Astrocyte (in vitro differentiated cells and primary cell): ENCODE results near the gene ATL2.

Experiments
- CTCF ChIP-seq: IDR thresholded peaks from 2 replicates; pipeline ENCODE4 v1.5.1; 2011; ENCODE audit warnings: low read depth, mild to moderate bottlenecking, inconsistent platforms, low read length, moderate library complexity; ENCODE audit not compliant: insufficient read depth
- EZH2 ChIP-seq: IDR thresholded peaks from 2 replicates; pipeline ENCODE4 v1.6.1; 2012; ENCODE audit warnings: mild to moderate bottlenecking, low read length, inconsistent platforms; ENCODE audit not compliant: insufficient read depth

DNA sequence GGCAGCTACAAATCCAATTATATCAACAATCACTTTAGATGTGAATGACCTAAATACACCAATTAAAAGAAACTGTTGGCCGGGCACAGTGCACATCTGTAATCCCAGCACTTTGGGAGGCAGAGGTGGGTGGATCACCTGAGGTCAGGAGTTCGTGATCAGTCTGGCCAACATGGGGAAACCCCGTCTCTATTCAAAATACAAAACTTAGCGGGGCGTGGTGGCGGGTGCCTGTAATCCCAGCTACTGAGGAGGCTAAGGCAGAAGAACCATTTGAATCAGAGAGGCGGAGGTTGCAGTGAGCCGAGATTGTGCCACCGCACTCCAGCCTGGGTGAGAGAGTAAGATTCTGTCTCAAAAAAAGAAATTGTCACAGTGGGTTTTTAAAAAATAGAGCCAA lies 49.5 kb downstream of the ATL2 start:
- TF ChIP-seq CTCF (no peak), EZH2 (no peak)
